ENCODE data around the gene RAP1B.

DNA sequence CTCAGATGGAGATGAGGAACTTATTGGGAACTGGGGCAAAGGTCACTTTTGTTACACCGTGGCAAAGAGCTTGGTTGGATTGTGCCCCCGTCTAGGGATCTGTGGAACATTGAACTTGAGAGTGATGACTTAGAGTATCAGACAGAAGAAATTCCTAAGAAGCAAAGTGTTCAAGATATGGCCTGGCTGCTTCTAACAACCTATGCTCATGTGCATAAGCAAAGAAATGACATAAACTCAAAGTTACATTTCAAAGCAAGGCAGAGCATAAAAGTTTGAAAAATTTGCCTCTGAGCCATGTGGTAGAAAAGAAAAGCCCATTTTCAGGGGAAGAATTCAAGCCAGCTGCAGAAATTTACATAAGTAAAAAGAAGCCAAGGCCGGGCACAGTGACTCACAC lies 21.5 kb upstream of the RAP1B start:
- TF ChIP-seq EZH2 (IDR thresholded peaks at IDR 0.05; ENCODE audit: insufficient read depth, poor library complexity, severe bottlenecking) (no peak), EZH2phosphoT487 (IDR thresholded peaks at IDR 0.05; ENCODE audit: insufficient read depth, low read depth) (no peak)
